Common myeloid progenitor, CD34-positive (primary cell): ENCODE results near the gene TBC1D5.

Source experiments
- CTCF ChIA-PET: fragments of 350-600 bp; sonication (Branson Sonifier 250); formaldehyde crosslinking; loops from one replicate; lab custom pipeline; 2021; ENCODE audit warnings: antibody characterized with exemption; lab: Charles Lee
- POLR2A ChIA-PET: fragments of 350-600 bp; sonication (Branson Sonifier 250); formaldehyde crosslinking; loops from one replicate; lab custom pipeline; 2021; ENCODE audit warnings: antibody characterized with exemption; lab: Charles Lee
- DNase-seq, 3 donors: peaks; one replicate each; pipeline versions ENCODE4 v3.0.0 to v3.0.0-alpha.2; 2013
- H3K27ac ChIP-seq, 2 experiments: 1 replicate in 1 of 2; 2 replicates in 1 of 2; pipeline ENCODE4 v1.7.0; 2013; ENCODE audit warnings: inconsistent platforms in 2 of 2, low read length in 2 of 2, mild to moderate bottlenecking in 2 of 2, low read depth in 1 of 2, moderate library complexity in 1 of 2; ENCODE audit not compliant: severe bottlenecking in 2 of 2, insufficient read depth in 1 of 2, poor library complexity in 1 of 2
- H3K27me3 ChIP-seq, 5 experiments: replicated peaks in 2 of 5; 1 replicate in 3 of 5; 2 replicates in 2 of 5; pipeline versions ENCODE4 v1.6.1 to v1.7.0; 2013; ENCODE audit warnings: low read length in 4 of 5, mild to moderate bottlenecking in 2 of 5, moderate library complexity in 2 of 5, inconsistent platforms in 1 of 5; ENCODE audit not compliant: insufficient read depth in 5 of 5, control insufficient read depth in 4 of 5
- H3K36me3 ChIP-seq, 4 experiments: 1 replicate in 2 of 4; 2 replicates in 2 of 4; pipeline versions ENCODE4 v1.6.1 to v1.7.0; 2013; ENCODE audit warnings: low read length in 3 of 4, control low read depth in 1 of 4, mild to moderate bottlenecking in 1 of 4; ENCODE audit not compliant: control insufficient read depth in 4 of 4, insufficient read depth in 4 of 4
- H3K4me1 ChIP-seq, 4 experiments: 1 replicate in 3 of 4; 2 replicates in 1 of 4; pipeline versions ENCODE4 v1.6.1 to v1.7.1; 2013; ENCODE audit warnings: low read length in 3 of 4, mild to moderate bottlenecking in 3 of 4, control low read depth in 1 of 4, inconsistent platforms in 1 of 4, moderate library complexity in 1 of 4; ENCODE audit not compliant: control insufficient read depth in 4 of 4, insufficient read depth in 4 of 4; ENCODE audit errors: control extremely low read depth in 1 of 4
- H3K4me3 ChIP-seq, 7 experiments: 1 replicate in 4 of 7; 2 replicates in 3 of 7; pipeline versions ENCODE4 v1.5.1 to v1.7.0; 2013; ENCODE audit warnings: mild to moderate bottlenecking in 7 of 7, low read length in 6 of 7, moderate library complexity in 6 of 7, inconsistent platforms in 2 of 7, low read depth in 2 of 7, control low read depth in 1 of 7; ENCODE audit not compliant: insufficient read depth in 4 of 7, control insufficient read depth in 1 of 7; ENCODE audit errors: extremely low read depth in 1 of 7
- H3K9me3 ChIP-seq, 5 experiments: 1 replicate in 4 of 5; 2 replicates in 1 of 5; pipeline versions ENCODE4 v1.6.1 to v1.7.1; 2013; ENCODE audit warnings: low read length in 4 of 5, mild to moderate bottlenecking in 2 of 5, inconsistent platforms in 1 of 5, low read depth in 1 of 5, moderate library complexity in 1 of 5; ENCODE audit not compliant: control insufficient read depth in 4 of 5, insufficient read depth in 2 of 5; ENCODE audit errors: control extremely low read depth in 1 of 5
- WGBS: methylation state at CpG from one replicate; pipeline ENCODE4 v1.1.5; 2013; ENCODE audit not compliant: insufficient coverage; 5-methylcytosine and 5-hydroxymethylcytosine counted together

The TBC1D5 gene

GRCh38 chr3:17456046-17456445, 286.4 kb downstream of the TBC1D5 start:
- H3K4me3 ChIP-seq, result no peak overlapping the region
- no peaks in the 10 kb centered on the region for H3K27me3 ChIP-seq
- ChIA-PET POLR2A (no interaction called here), CTCF (interaction anchor here (0.6 kb wide), 1 partner anchor 161 kb away, joined by 3 read pairs; no protein-coding TSS in a partner anchor)
- H3K36me3 ChIP-seq, result peaks cover under 1 to 21% (median 6%) of the 10 kb centered on the region in 4 experiments
- H3K9me3 ChIP-seq, result peaks cover 0 to 20% (median 2%) of the 10 kb centered on the region in 5 experiments
- DNase-seq, result no peak
- H3K27ac ChIP-seq, result no peak overlapping the region
- H3K4me1 ChIP-seq, result no peaks in the 10 kb centered on the region

GRCh38 chr3:17444865-17445264, 297.6 kb downstream of the TBC1D5 start:
- CTCF ChIA-PET, result no interaction called here
- Histone ChIP-seq H3K27me3 (no peaks in the 10 kb centered on the region), H3K4me1 (no peaks in the 10 kb centered on the region), H3K27ac (no peak overlapping the region), H3K9me3 (peaks cover 0 to 2% (median 0%) of the 10 kb centered on the region in 5 experiments), H3K4me3 (no peak overlapping the region), H3K36me3 (peaks cover 3 to 8% (median 4%) of the 10 kb centered on the region in 4 experiments)
- DNase-seq, result peak in 1 of 3 donors; percentile 11
- POLR2A ChIA-PET, result no interaction called here

- Histone ChIP-seq H3K36me3 (peaks cover 3 to 5% (median 4%) of the 10 kb centered on the region in 4 experiments), H3K27ac (no peak overlapping the region), H3K9me3 (peaks cover 0 to 4% (median 0%) of the 10 kb centered on the region in 5 experiments), H3K4me3 (no peak overlapping the region), H3K27me3 (no peaks in the 10 kb centered on the region), H3K4me1 (no peaks in the 10 kb centered on the region)
- 100% methylated on average over 4 of the region's 4 CpGs for WGBS
- no peak for DNase-seq
- CTCF ChIA-PET, result interaction anchor here (1.0 kb wide), 1 partner anchor 11 kb away, joined by 3 read pairs; no protein-coding TSS in a partner anchor
- POLR2A ChIA-PET, result no interaction called here
Observed at GRCh38 chr3:17443142-17443541, 299.3 kb downstream of the TBC1D5 start.

GRCh38 chr3:17442332-17443049, 299.9 kb downstream of the TBC1D5 start:
- ChIA-PET CTCF (interaction anchor here (1.0 to 2.1 kb wide), 2 partner anchors 10 to 399 kb away, joined by 3 to 6 read pairs; no protein-coding TSS in a partner anchor), POLR2A (no interaction called here)
- Histone ChIP-seq H3K9me3 (peaks cover 0 to 8% (median 3%) of the 10 kb centered on the region in 5 experiments), H3K36me3 (peaks cover 3 to 8% (median 4%) of the 10 kb centered on the region in 4 experiments), H3K27ac (no peak overlapping the region), H3K27me3 (no peaks in the 10 kb centered on the region), H3K4me1 (no peaks in the 10 kb centered on the region), H3K4me3 (no peak overlapping the region)
- 100% methylated on average over 1 of the region's 3 CpGs for WGBS
- DNase-seq, result no peak

GRCh38 chr3:17433876-17434275, 308.6 kb downstream of the TBC1D5 start:
- Histone ChIP-seq H3K4me3 (no peak overlapping the region), H3K9me3 (peaks cover 0 to 12% (median 8%) of the 10 kb centered on the region in 5 experiments), H3K36me3 (peaks cover 0 to 6% (median 4%) of the 10 kb centered on the region in 4 experiments), H3K4me1 (peaks cover 0 to 8% (median 0%) of the 10 kb centered on the region in 4 experiments), H3K27ac (no peak overlapping the region), H3K27me3 (no peaks in the 10 kb centered on the region)
- ChIA-PET POLR2A (no interaction called here), CTCF (interaction anchor here (2.9 to 5.9 kb wide), 2 partner anchors 254 to 408 kb away, joined by 7 to 43 read pairs; no protein-coding TSS in a partner anchor)
- 97% methylated on average over 4 of the region's 4 CpGs for WGBS
- DNase-seq, result no peak

GRCh38 chr3:17432236-17432635, 310.2 kb downstream of the TBC1D5 start:
- Histone ChIP-seq H3K4me1 (peaks cover 0 to 8% (median 0%) of the 10 kb centered on the region in 4 experiments), H3K36me3 (peaks cover 0 to 3% (median 1%) of the 10 kb centered on the region in 4 experiments), H3K27ac (no peak overlapping the region), H3K27me3 (no peaks in the 10 kb centered on the region), H3K4me3 (no peak overlapping the region), H3K9me3 (peaks cover 0 to 12% (median 1%) of the 10 kb centered on the region in 5 experiments)
- peak in 2 of 3 donors; percentile 29 to 46 for DNase-seq
- POLR2A ChIA-PET, result no interaction called here
- CTCF ChIA-PET, result interaction anchor here (0.8 to 5.9 kb wide), 5 partner anchors 10 to 409 kb away, joined by 3 to 43 read pairs (median 3); no protein-coding TSS in a partner anchor

GRCh38 chr3:17431484-17432045, 310.9 kb downstream of the TBC1D5 start:
- H3K4me3 ChIP-seq, result no peak overlapping the region
- CTCF ChIA-PET, result interaction anchor here (1.2 to 5.9 kb wide), 4 partner anchors 11 to 410 kb away, joined by 3 to 43 read pairs (median 5); no protein-coding TSS in a partner anchor
- peaks cover 0 to 3% (median 1%) of the 10 kb centered on the region in 4 experiments for H3K36me3 ChIP-seq
- WGBS, result no CpG with 5 or more reads among the region's 2 CpGs
- no peak for DNase-seq
- peaks cover 0 to 8% (median 0%) of the 10 kb centered on the region in 4 experiments for H3K4me1 ChIP-seq
- peaks cover 0 to 12% (median 0%) of the 10 kb centered on the region in 5 experiments for H3K9me3 ChIP-seq
- H3K27ac ChIP-seq, result no peak overlapping the region
- POLR2A ChIA-PET, result no interaction called here
- H3K27me3 ChIP-seq, result no peaks in the 10 kb centered on the region
